GM10847 (cell line): ENCODE measurements around the gene HOXB8.

Experiments
- POLR2A ChIP-seq: IDR thresholded peaks from 2 replicates; pipeline ENCODE4 v1.6.1; 2011; ENCODE audit not compliant: insufficient read length; ENCODE audit errors: extremely low read depth

Gene HOXB8

DNA sequence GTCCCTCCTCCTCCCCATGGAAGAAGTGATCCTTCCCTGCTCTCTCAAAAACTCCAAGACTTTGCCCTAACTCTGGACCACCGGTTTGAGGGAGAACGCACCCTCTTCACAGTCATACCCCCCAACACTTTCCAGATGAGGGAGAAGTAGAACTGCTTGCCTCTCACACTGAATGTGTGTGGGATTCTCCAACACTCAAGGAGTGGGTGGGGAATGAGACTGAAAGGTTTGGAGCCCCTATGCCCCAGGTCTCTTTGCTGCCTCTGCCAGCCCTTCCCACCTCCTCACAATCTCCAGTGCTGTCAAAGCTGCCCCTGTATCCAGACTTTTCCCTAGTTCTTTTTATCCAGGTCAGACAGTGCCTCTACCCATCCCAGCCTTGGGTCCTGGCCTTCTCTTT is 48.4 kb downstream of the HOXB8 start:
- TF ChIP-seq POLR2A, result no peak

DNA sequence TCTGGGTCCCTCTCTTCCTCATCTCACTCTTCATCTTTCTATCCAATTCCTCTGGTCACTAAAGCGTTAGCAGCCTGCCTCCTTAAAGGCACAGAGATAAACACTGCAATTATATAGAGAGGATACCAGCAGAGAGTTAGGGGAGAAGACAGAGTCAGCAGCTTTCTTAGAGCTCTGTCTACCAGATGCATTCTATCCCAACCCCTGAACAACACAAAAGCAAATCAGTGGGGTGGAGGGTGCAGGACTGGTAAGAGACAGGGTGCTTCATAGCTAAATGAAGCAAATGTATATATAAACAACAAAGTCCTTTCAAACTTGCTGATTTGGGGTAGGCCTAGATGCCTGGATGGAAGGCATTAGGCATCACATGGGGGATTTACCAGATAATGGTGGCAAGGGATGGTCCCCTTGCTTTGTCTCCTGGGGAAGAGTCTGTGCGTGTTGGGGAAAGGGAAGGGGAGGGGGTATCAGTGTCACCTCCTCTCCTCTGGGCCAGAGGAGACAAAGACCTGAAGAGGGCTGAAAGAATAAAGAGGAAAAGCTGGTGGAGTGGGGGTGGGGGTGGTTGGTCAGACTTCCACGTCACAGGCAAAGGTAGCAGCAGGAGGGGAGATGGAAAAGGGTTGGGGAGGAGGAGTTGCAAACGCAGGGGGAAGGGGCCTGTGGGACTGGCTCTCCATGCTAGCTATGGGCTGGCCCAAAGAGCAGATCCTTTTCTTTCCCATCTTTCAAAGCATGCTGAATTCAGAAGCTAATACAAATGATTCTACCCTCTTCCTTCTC is 49.0 kb downstream of the HOXB8 start:
- no peak for TF ChIP-seq POLR2A

DNA sequence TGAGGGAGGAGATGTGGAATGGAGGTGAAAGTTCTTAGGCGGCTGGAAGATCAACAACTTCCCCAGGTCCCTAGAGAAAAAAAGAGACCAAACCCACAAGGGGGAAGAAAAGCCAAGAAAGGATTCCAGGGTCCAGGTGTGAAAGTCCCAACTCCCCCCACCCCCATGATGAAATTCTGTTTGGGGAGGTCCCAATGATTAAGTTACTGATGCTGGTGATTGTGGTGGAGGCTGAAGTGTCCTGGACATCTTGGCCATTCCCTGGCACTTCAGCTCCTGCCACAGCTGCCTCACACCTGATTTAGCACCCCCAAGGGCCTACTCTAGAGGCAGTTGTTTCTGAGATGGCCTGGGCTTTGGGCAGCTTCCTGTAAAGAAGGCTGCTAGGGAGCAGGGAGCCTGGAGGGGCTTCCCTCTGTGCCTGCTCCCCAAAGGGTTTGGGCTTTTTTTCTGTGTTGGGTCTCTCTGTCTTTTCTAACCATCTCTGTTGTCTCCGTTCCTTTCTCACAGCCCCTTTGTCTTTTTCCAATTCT is 50.0 kb downstream of the HOXB8 start:
- TF ChIP-seq POLR2A, result no peak

DNA sequence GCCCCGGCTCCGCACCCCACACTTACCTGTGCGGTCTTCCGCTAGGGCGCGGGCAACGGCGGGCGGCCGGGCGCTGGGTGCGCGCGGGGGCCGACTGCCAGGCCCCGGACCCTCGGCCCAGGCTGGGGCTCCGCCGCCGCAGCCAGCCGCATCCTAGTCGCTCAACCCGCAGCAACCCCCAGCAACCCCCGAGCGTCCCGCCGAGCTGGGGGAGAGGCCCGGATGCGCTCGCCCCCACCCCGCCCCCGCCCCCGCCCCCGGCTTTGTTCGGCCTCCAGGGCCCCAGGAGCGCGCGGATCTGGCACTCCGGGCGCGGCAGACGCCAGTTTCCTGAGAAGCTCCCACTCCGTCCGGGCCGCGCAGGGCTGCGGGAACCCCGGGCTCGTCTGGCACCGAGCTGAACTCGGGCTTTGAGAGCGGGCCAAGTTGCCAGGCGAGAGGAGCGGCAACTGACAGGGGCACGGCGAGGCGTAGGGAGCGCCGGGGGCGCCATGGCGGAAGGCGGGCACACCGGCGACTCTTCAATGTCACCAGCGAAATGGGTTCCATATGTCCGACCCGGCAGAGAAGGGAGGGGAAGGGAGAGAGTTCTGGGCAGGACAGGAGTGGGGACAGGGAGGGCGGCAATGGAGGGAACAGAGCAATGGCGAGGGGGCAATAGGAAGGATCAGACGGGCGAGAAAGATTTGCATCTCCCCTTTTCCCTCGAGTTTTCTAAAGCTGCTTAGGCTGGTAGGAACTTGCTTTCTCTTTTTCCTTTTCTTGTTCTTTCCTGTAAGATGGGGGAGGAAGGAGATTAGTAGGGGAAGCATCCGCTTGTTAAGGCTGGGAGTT is 50.7 kb downstream of the HOXB8 start:
- no peak for TF ChIP-seq POLR2A

DNA sequence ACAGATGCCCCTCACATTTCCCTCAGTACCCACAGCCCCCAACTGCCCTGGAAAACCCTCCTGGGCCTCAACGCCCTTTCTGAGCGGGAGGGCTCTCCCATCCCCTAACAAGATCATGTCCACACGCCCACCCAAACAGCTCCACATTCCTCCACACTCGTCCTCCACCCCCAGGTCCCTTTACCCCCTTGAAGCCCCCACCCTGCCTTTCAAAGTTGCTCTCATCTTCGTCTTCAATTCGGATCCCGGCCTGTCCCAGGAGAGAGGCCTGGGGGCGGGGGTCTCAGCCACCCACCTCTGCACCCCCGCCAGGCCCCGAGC is 51.3 kb downstream of the HOXB8 start:
- no peak for TF ChIP-seq POLR2A

DNA sequence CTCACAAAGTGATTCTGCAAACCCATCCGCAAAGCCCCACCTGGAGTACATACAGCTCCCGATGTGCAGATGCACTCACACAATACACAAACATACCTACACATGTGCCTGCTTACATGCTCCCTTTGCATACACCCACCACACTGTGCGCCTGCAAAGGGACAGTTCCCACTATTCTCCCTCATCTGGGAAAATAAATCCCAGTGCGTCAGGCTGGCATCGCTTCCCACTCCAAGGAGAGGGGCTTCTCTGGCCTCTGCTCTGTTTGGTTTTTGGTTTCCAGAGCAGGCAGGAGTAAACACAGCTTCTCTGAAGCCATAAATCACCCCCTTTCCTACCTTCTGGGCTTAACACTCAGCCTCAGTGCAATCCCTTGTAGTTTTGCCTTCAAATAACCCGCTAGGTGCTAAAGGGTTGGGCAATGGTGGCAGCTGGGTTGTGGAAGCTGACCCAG is 51.7 kb downstream of the HOXB8 start:
- TF ChIP-seq POLR2A, result no peak

DNA sequence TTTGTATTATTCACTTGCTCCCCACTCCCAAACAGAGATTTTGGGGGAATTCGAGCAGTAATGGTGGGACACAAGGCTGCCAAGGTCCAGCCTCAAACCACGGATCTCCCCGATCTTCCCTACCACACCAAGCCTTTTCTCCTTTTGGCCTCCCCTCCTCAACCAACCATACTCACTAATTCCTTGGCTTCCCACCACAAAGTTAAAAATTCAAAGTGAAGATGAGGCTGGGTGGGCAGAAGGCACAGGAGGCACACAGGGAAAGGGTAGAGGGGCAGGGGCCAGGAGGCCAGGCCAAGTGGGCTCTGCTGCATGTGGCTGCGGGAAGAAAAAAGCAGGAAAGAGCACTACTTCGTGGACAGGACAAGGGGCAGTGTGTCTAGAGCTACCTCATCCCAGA is 52.2 kb downstream of the HOXB8 start:
- no peak for TF ChIP-seq POLR2A
